H1 (cell line): ENCODE measurements around the gene COPS2. TPM values are rescaled to one million over a fixed set of nuclear protein-coding genes. Genes with fewer than 3 reads are reported as not detected.

Source experiments
- CTCF ChIA-PET: fragments of 300-600 bp; sonication (Branson Sonifier 250); formaldehyde crosslinking; loops from one replicate; lab custom pipeline; 2021; ENCODE audit not compliant: partially characterized antibody; lab: Charles Lee
- POLR2A ChIA-PET: fragments of 300-600 bp; sonication (Branson Sonifier 250); formaldehyde crosslinking; loops from one replicate; lab custom pipeline; 2021; ENCODE audit warnings: inconsistent platforms; ENCODE audit not compliant: partially characterized antibody; lab: Charles Lee
- DNase-seq, 2 experiments: peaks; one replicate each; pipeline versions ENCODE4 v3.0.0 to v3.0.0-alpha.2; 2010 to 2022; ENCODE audit warnings: low spot score in 2 of 2, low read depth in 1 of 2, mixed read lengths in 1 of 2
- FAIRE-seq: peaks from 2 replicates; lab custom pipeline; 2011; peaks lifted over from hg19 to GRCh38; lab: Jason Lieb, UNC
- H2AFZ ChIP-seq: 2 replicates; pipeline ENCODE4 v1.8.1; 2012; ENCODE audit warnings: low read length, inconsistent platforms
- H2AK5ac ChIP-seq: 2 replicates; pipeline ENCODE4 v1.6.1; 2013; ENCODE audit warnings: low read depth, low read length
- H2BK120ac ChIP-seq: replicated peaks from 2 replicates; pipeline ENCODE3; 2013; ENCODE audit warnings: low read depth, low read length, inconsistent platforms
- H2BK12ac ChIP-seq: 2 replicates; pipeline ENCODE4 v1.6.1; 2013; ENCODE audit warnings: low read depth, low read length
- H2BK15ac ChIP-seq: 2 replicates; pipeline ENCODE4 v1.6.1; 2013; ENCODE audit warnings: low read length
- H2BK20ac ChIP-seq: 2 replicates; pipeline ENCODE4 v1.6.1; 2013; ENCODE audit warnings: low read length
- H2BK5ac ChIP-seq: 2 replicates; pipeline ENCODE4 v1.6.1; 2013; ENCODE audit warnings: low read depth, low read length
- H3K14ac ChIP-seq: 2 replicates; pipeline ENCODE4 v1.6.1; 2013; ENCODE audit warnings: inconsistent platforms; ENCODE audit not compliant: insufficient read length
- H3K18ac ChIP-seq: 2 replicates; pipeline ENCODE4 v1.6.1; 2013; ENCODE audit warnings: low read length; ENCODE audit errors: extremely low read depth
- H3K23ac ChIP-seq: 2 replicates; pipeline ENCODE4 v1.6.1; 2013; ENCODE audit warnings: inconsistent platforms; ENCODE audit not compliant: insufficient read length
- H3K23me2 ChIP-seq: 2 replicates; pipeline ENCODE4 v1.6.1; 2013; ENCODE audit warnings: low read depth, low read length
- H3K27ac ChIP-seq: 2 replicates; pipeline ENCODE4 v1.6.1; 2011; ENCODE audit warnings: low read depth, low read length, inconsistent platforms
- H3K27me3 ChIP-seq, 4 experiments: replicated peaks in 1 of 4; 1 replicate in 1 of 4; 2 replicates in 3 of 4; pipeline versions ENCODE4 v1.6.1 to v1.8.1; 2011 to 2013; ENCODE audit warnings: low read length in 3 of 4, mild to moderate bottlenecking in 3 of 4, inconsistent platforms in 2 of 4, mixed read lengths in 2 of 4, moderate library complexity in 1 of 4; ENCODE audit not compliant: control insufficient read depth in 3 of 4, insufficient read depth in 3 of 4; ENCODE audit errors: extremely low read depth in 1 of 4
- H3K36me3 ChIP-seq, 4 experiments: 2 replicates each; pipeline versions ENCODE4 v1.6.1 to v1.8.1; 2011 to 2013; ENCODE audit warnings: mild to moderate bottlenecking in 4 of 4, low read length in 3 of 4, moderate library complexity in 2 of 4, control low read depth in 1 of 4, inconsistent platforms in 1 of 4; ENCODE audit not compliant: insufficient read depth in 4 of 4, control insufficient read depth in 2 of 4
- H3K4ac ChIP-seq: replicated peaks from 2 replicates; pipeline ENCODE3; 2013; ENCODE audit warnings: low read length, low read depth, mixed read lengths, inconsistent platforms; ENCODE audit not compliant: insufficient read length
- H3K4me1 ChIP-seq, 4 experiments: replicated peaks in 1 of 4; 1 replicate in 1 of 4; 2 replicates in 3 of 4; pipeline versions ENCODE4 v1.6.1 to v1.8.1; 2011 to 2013; ENCODE audit warnings: low read length in 3 of 4, inconsistent platforms in 2 of 4, mixed read lengths in 1 of 4; ENCODE audit not compliant: insufficient read depth in 4 of 4, control insufficient read depth in 3 of 4
- H3K4me2 ChIP-seq, 2 experiments: 2 replicates each; pipeline versions ENCODE4 v1.6.1 to v1.8.1; 2011 to 2013; ENCODE audit warnings: low read depth in 2 of 2, low read length in 2 of 2, control low read depth in 1 of 2, inconsistent platforms in 1 of 2, mild to moderate bottlenecking in 1 of 2; ENCODE audit not compliant: insufficient read depth in 1 of 2
- H3K4me3 ChIP-seq, 4 experiments: fragments of 200-600, 300-600 bp in 1 of 4; sonication (generic), shearing (Covaris generic), sonication (Bioruptor Twin) in 1 of 4; 2 replicates each; pipeline versions ENCODE4 v1.5.1 to v1.8.1; 2011 to 2016; ENCODE audit warnings: low read length in 4 of 4, low read depth in 3 of 4, control low read depth in 2 of 4, inconsistent platforms in 2 of 4, mild to moderate bottlenecking in 2 of 4, mixed read lengths in 1 of 4, moderate library complexity in 1 of 4; ENCODE audit not compliant: insufficient read depth in 2 of 4; ENCODE audit errors: extremely low read depth in 1 of 4
- H3K56ac ChIP-seq: replicated peaks from 2 replicates; pipeline ENCODE3; 2013; ENCODE audit warnings: low read depth, mild to moderate bottlenecking, mixed read lengths, low read length, inconsistent platforms; ENCODE audit not compliant: insufficient read length
- H3K79me1 ChIP-seq: 2 replicates; pipeline ENCODE4 v1.6.1; 2013; ENCODE audit warnings: low read depth, low read length, control low read depth
- H3K79me2 ChIP-seq, 2 experiments: 2 replicates each; pipeline versions ENCODE4 v1.6.1 to v1.8.1; 2012 to 2013; ENCODE audit warnings: low read length in 2 of 2, mild to moderate bottlenecking in 2 of 2, inconsistent platforms in 1 of 2; ENCODE audit not compliant: insufficient read depth in 2 of 2, control insufficient read depth in 1 of 2
- H3K9ac ChIP-seq, 4 experiments: replicated peaks in 1 of 4; 1 replicate in 1 of 4; 2 replicates in 3 of 4; pipeline versions ENCODE4 v1.6.1 to v1.8.1; 2011 to 2013; ENCODE audit warnings: low read depth in 3 of 4, low read length in 3 of 4, control low read depth in 2 of 4, mild to moderate bottlenecking in 2 of 4, moderate library complexity in 2 of 4, inconsistent platforms in 1 of 4; ENCODE audit errors: extremely low read depth in 1 of 4
- H3K9me3 ChIP-seq, 2 experiments: 2 replicates each; pipeline versions ENCODE4 v1.6.1 to v1.8.1; 2012 to 2013; ENCODE audit warnings: mild to moderate bottlenecking in 2 of 2, moderate library complexity in 2 of 2, control low read depth in 1 of 2, inconsistent platforms in 1 of 2, low read depth in 1 of 2, low read length in 1 of 2, mixed read lengths in 1 of 2; ENCODE audit not compliant: insufficient read depth in 2 of 2
- H4K20me1 ChIP-seq, 2 experiments: replicated peaks in 1 of 2; 2 replicates each; pipeline versions ENCODE3 to v1.8.1; 2011 to 2013; ENCODE audit warnings: inconsistent platforms in 2 of 2, low read length in 2 of 2, mild to moderate bottlenecking in 1 of 2; ENCODE audit not compliant: insufficient read depth in 2 of 2, control insufficient read depth in 1 of 2
- H4K5ac ChIP-seq: 2 replicates; pipeline ENCODE4 v1.6.1; 2013; ENCODE audit warnings: low read length, low read depth, mixed read lengths, inconsistent platforms; ENCODE audit not compliant: insufficient read length
- H4K8ac ChIP-seq: 2 replicates; pipeline ENCODE4 v1.8.0; 2013; ENCODE audit warnings: mild to moderate bottlenecking, moderate library complexity, low read length, inconsistent platforms; ENCODE audit not compliant: insufficient read depth; ENCODE audit errors: extremely low read depth
- H4K91ac ChIP-seq: replicated peaks from 2 replicates; pipeline ENCODE3; 2013; ENCODE audit warnings: low read length, mixed read lengths, inconsistent platforms; ENCODE audit not compliant: insufficient read length
- EZH2 ChIP-seq: fragments of 200-600 bp; sonication (generic); IDR thresholded peaks from 2 replicates; pipeline ENCODE4 v1.7.1; 2012; ENCODE audit warnings: low read depth, mild to moderate bottlenecking, moderate library complexity, low read length, inconsistent platforms; ENCODE audit not compliant: severe bottlenecking
- GABPA ChIP-seq: IDR thresholded peaks from 2 replicates; pipeline ENCODE4 v1.6.1; 2011; ENCODE audit warnings: mild to moderate bottlenecking, low read length, moderate library complexity, borderline replicate concordance; ENCODE audit not compliant: insufficient read depth
- KDM5A ChIP-seq: fragments of 200-600 bp; IDR thresholded peaks from 2 replicates; pipeline ENCODE4 v1.7.1; 2012; ENCODE audit warnings: mild to moderate bottlenecking, low read length, inconsistent platforms, mixed read lengths
- SIX5 ChIP-seq: IDR thresholded peaks from 2 replicates; pipeline ENCODE4 v1.6.1; 2011; ENCODE audit warnings: mild to moderate bottlenecking, low read depth, low read length
- TAF7 ChIP-seq: optimal IDR thresholded peaks from 2 replicates; pipeline ENCODE3; 2011; ENCODE audit warnings: low read depth, mild to moderate bottlenecking, inconsistent platforms, low read length, moderate library complexity, borderline replicate concordance
- WGBS, 2 experiments: shearing (Covaris generic) in 1 of 2; methylation state at CpG; one replicate each; pipeline versions ENCODE4 v1.1.6 to v1.1.7; 2013 to 2015; ENCODE audit warnings: low lambda C conversion rate in 2 of 2, mixed read lengths in 2 of 2, inconsistent platforms in 1 of 2, low coverage in 1 of 2, missing lambda C conversion rate in 1 of 2; ENCODE audit not compliant: insufficient replicate concordance in 2 of 2, insufficient coverage in 1 of 2, insufficient read length in 1 of 2; ENCODE audit errors: extremely low coverage in 1 of 2, missing lambda C conversion rate in 1 of 2; 5-methylcytosine and 5-hydroxymethylcytosine counted together
- polyA plus RNA-seq, 7 experiments: library from polyadenylated mRNA; depleted of rRNA in 3 of 7; stranded (reverse) in 5 of 7; unstranded in 2 of 7; fragments of >200 nt in 5 of 7; fragments of 200-250 nt in 2 of 7; gene quantifications; 1 replicate in 5 of 7; 2 replicates in 1 of 7; 4 replicates in 1 of 7; pipeline versions ENCODE4 v1.2.1 to v1.2.3, GENCODE V29; 2011 to 2013; ENCODE audit warnings: missing spikeins in 2 of 7, mixed read lengths in 2 of 7
- total RNA-seq: library from RNA; stranded (reverse); fragmentation: NEBNext Ultra II Directional; extraction: Animal tissue kit (Norgen Biotek cat#: 25700); gene quantifications from 2 replicates; pipeline ENCODE4 v1.2.1, GENCODE V29; 2021

Gene COPS2
- total and polyA plus RNA-seq, 2 of the 8 experiments (the other 6 are each of a cell fraction or from before 2014, with no cell fraction given), result 17.7 to 85.1 TPM

DNA sequence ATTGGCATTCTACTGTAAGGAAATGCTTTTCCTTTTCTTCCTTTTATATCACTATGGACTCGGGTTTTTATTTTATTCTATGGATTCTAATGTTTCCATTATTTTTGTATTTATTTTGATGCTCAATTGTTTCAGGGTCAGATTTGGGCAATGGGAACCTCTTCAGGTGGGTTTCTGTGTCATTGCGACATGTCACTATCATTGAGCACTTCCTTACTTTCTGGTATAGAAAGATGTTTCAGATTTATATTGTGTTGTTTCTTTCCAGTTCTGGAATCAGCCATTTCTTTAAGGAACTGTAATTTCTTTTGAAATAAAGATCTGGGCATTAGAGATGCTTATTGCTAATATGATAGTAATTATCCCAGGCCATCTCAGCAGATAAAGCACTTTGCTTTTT lies 36.5 kb upstream of the COPS2 start:
- no peaks in the 10 kb centered on the region for H3K36me3 ChIP-seq
- peaks cover 4 to 11% (median 9%) of the 10 kb centered on the region in 4 experiments; a peak in 6 of 7 replicates for H3K4me1 ChIP-seq
- H4K8ac ChIP-seq, result no peak overlapping the region
- H3K4ac ChIP-seq, result no peak overlapping the region
- no peak overlapping the region for H3K9ac ChIP-seq
- no peaks in the 10 kb centered on the region for H3K79me1 ChIP-seq
- 76% methylated on average over 2 of the region's 2 CpGs; no CpG with 5 or more reads in 1 of the 2 experiments for WGBS, 2 experiments
- H3K14ac ChIP-seq, result no peak overlapping the region
- H3K4me2 ChIP-seq, result no peak overlapping the region
- TF ChIP-seq KDM5A (no peak), SIX5 (no peak), EZH2 (no peak), GABPA (no peak), TAF7 (no peak)
- no peaks in the 10 kb centered on the region for H3K27me3 ChIP-seq
- H3K9me3 ChIP-seq, result no peaks in the 10 kb centered on the region
- H3K27ac ChIP-seq, result no peak overlapping the region
- H3K79me2 ChIP-seq, result peaks cover 0 to 18% of the 10 kb centered on the region in 2 experiments; a peak in 1 of 4 replicates
- no peak overlapping the region for H2AK5ac ChIP-seq
- no peak overlapping the region for H2BK15ac ChIP-seq
- no peak overlapping the region for H3K23ac ChIP-seq
- H4K20me1 ChIP-seq, result no peaks in the 10 kb centered on the region
- H2BK12ac ChIP-seq, result no peak overlapping the region
- no peak overlapping the region for H3K4me3 ChIP-seq
- no peak overlapping the region for H4K5ac ChIP-seq
- no peak overlapping the region for H2BK120ac ChIP-seq
- no peak overlapping the region for H4K91ac ChIP-seq
- H3K56ac ChIP-seq, result no peak overlapping the region
- no peak overlapping the region for H2AFZ ChIP-seq
- H3K18ac ChIP-seq, result no peak overlapping the region
- no peak overlapping the region for H2BK20ac ChIP-seq
- H2BK5ac ChIP-seq, result no peak overlapping the region
- DNase-seq (no peak), FAIRE-seq (no peak)
- POLR2A ChIA-PET, result no interaction called here
- H3K23me2 ChIP-seq, result no peaks in the 10 kb centered on the region
- CTCF ChIA-PET, result no interaction called here
